Peyer's patch (tissue), 4 donors: Measurements from ENCODE around the gene LMF2.

ENCODE experiments used
- POLR2A ChIP-seq, 2 donors: fragments of 450-650 bp; IDR thresholded peaks; one replicate each; pipeline ENCODE4 v1.5.1; 2017; ENCODE audit warnings: antibody characterized with exemption in 2 of 2, mild to moderate bottlenecking in 2 of 2, moderate library complexity in 2 of 2
- TF ChIP-seq, protein P1 (sequence below), 6 experiments: fragments of 450-650 bp in 4 of 6; fragments of 200-600 bp in 2 of 6; sonication (generic) in 1 of 6; IDR thresholded peaks; one replicate each; pipeline ENCODE4 v1.5.1; 2017 to 2019; ENCODE audit warnings: antibody characterized with exemption in 6 of 6, mild to moderate bottlenecking in 3 of 6, moderate library complexity in 1 of 6

DNA sequence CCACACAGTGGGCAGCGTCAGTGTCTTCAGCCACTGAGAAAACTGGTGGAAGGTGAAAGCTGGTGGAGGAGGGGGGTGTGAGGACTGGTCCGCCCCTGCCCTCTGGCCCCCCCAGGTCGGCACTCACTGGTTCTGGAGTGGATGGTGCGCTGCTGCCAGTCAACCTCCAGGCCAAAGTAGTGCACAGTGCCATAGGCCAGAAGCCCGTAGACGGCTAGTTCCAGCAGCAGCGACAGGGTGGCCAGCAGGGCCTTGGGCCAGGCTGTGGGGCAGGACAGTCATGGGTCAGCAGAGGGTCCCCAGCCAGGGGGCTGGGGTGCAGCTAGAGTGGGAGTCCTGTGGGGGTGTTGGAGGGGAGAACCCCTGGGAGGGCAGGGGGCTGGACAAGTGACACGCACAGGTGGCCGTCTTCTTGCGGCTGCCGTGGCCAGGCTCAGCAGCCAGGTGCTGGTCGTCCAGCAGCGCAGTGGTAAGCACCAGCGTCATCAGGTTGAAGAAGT is 2.2 kb downstream of the LMF2 start:
- TF ChIP-seq, protein P1, sequence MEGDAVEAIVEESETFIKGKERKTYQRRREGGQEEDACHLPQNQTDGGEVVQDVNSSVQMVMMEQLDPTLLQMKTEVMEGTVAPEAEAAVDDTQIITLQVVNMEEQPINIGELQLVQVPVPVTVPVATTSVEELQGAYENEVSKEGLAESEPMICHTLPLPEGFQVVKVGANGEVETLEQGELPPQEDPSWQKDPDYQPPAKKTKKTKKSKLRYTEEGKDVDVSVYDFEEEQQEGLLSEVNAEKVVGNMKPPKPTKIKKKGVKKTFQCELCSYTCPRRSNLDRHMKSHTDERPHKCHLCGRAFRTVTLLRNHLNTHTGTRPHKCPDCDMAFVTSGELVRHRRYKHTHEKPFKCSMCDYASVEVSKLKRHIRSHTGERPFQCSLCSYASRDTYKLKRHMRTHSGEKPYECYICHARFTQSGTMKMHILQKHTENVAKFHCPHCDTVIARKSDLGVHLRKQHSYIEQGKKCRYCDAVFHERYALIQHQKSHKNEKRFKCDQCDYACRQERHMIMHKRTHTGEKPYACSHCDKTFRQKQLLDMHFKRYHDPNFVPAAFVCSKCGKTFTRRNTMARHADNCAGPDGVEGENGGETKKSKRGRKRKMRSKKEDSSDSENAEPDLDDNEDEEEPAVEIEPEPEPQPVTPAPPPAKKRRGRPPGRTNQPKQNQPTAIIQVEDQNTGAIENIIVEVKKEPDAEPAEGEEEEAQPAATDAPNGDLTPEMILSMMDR (IDR thresholded peaks at IDR 0.05), result no peak
- no peak for TF ChIP-seq POLR2A (IDR thresholded peaks at IDR 0.05)
